ENCODE results near the gene FBXO36. TPM values are rescaled to one million over a fixed set of nuclear protein-coding genes. Genes with fewer than 3 reads are reported as not detected.

The FBXO36 gene
- total and polyA plus RNA-seq, 2 of the 13 experiments (the other 11 are each of a cell fraction or from before 2014, with no cell fraction given) = 2.8 TPM

DNA sequence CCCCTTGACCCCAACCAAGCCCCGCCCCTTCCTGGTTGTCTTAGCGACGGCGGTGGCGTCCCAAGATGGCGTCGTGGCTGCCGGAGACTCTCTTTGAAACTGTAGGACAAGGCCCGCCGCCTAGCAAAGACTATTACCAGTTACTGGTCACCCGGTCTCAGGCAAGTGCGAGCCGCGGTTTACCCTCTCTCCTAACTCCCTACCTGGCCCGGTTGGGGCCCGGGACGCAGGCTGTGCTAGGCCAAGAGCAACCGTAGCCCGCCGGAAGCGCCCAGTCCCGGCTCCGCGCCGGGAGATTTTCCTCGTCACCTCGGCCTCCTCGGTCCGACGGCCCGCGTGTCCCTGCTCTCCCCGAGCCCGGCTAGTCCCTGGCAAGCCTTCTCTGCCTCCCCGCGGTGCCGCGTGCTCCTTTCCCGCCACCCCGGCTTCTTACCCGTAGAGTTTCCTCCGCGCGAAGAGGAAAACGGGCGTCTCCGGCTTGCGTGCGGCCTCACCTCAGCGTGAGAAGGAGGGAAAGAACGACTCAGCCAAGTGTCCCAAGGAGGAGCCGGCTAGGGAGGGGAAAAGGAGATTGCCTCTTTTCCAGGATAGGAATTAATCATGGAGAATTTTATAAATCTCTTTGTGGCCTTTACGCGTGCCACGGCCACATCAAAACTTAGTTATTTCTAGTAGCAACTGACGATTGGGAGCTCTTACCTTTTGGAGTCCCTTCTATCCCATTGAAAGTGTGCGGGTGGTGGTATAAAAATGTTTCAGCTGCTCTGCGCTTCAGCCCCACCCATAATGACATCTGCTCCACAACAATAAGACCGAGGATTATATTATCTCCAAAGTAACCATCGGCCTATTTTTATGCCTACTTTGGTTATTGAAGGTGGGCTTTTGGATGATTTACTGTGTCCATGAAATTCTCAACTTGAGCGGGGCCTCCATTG, at the start of gene FBXO36 (continued):
- TF ChIP-seq FOSL2 (CRISPR knock-in tag; IDR thresholded peaks at IDR 0.05) = no peak
- TF ChIP-seq SATB2 (CRISPR knock-in tag; IDR thresholded peaks at IDR 0.05) = no peak
- TF ChIP-seq ZMAT3 (CRISPR knock-in tag; conservative IDR thresholded peaks at IDR 0.05) = 0 out of 2 replicates have a peak, but pooled peaks have one; percentile 3
- TF ChIP-seq, protein P1, sequence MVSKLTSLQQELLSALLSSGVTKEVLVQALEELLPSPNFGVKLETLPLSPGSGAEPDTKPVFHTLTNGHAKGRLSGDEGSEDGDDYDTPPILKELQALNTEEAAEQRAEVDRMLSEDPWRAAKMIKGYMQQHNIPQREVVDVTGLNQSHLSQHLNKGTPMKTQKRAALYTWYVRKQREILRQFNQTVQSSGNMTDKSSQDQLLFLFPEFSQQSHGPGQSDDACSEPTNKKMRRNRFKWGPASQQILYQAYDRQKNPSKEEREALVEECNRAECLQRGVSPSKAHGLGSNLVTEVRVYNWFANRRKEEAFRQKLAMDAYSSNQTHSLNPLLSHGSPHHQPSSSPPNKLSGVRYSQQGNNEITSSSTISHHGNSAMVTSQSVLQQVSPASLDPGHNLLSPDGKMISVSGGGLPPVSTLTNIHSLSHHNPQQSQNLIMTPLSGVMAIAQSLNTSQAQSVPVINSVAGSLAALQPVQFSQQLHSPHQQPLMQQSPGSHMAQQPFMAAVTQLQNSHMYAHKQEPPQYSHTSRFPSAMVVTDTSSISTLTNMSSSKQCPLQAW (CRISPR knock-in tag; IDR thresholded peaks at IDR 0.05) = peak; percentile 26; the same call in 1 of the 2 replicates
- TF ChIP-seq ESRRA (CRISPR knock-in tag; IDR thresholded peaks at IDR 0.05; ENCODE audit: low read depth) = 0 out of 2 replicates have a peak, but pooled peaks have one; percentile 13
- TF ChIP-seq, protein P2, sequence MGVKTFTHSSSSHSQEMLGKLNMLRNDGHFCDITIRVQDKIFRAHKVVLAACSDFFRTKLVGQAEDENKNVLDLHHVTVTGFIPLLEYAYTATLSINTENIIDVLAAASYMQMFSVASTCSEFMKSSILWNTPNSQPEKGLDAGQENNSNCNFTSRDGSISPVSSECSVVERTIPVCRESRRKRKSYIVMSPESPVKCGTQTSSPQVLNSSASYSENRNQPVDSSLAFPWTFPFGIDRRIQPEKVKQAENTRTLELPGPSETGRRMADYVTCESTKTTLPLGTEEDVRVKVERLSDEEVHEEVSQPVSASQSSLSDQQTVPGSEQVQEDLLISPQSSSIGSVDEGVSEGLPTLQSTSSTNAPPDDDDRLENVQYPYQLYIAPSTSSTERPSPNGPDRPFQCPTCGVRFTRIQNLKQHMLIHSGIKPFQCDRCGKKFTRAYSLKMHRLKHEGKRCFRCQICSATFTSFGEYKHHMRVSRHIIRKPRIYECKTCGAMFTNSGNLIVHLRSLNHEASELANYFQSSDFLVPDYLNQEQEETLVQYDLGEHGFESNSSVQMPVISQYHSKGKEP (CRISPR knock-in tag; IDR thresholded peaks at IDR 0.05) = no peak
- peak; percentile 96; the same call in 1 of the 2 replicates for TF ChIP-seq NCOA1 (CRISPR knock-in tag; IDR thresholded peaks at IDR 0.05)
- TF ChIP-seq SMARCC2 (IDR thresholded peaks at IDR 0.05) = no peak
- TF ChIP-seq THAP11 (CRISPR knock-in tag; IDR thresholded peaks at IDR 0.05) = no peak; the same call in none of the 2 replicates
- TF ChIP-seq ELF4 (CRISPR knock-in tag; IDR thresholded peaks at IDR 0.05; ENCODE audit: borderline replicate concordance) = no peak
- TF ChIP-seq ARID2 (CRISPR knock-in tag; IDR thresholded peaks at IDR 0.05; ENCODE audit: borderline replicate concordance) = peak; percentile 38; the same call in 1 of the 2 replicates
- TF ChIP-seq AGO1 (IDR thresholded peaks at IDR 0.05; ENCODE audit: low read depth, low read length, poor library complexity, severe bottlenecking) = no peak
- TF ChIP-seq NFE2L2 (IDR thresholded peaks at IDR 0.05; ENCODE audit: low read length) = no peak
- no peak for TF ChIP-seq RAD21 (CRISPR knock-in tag; IDR thresholded peaks at IDR 0.05)
- TF ChIP-seq, protein P3, sequence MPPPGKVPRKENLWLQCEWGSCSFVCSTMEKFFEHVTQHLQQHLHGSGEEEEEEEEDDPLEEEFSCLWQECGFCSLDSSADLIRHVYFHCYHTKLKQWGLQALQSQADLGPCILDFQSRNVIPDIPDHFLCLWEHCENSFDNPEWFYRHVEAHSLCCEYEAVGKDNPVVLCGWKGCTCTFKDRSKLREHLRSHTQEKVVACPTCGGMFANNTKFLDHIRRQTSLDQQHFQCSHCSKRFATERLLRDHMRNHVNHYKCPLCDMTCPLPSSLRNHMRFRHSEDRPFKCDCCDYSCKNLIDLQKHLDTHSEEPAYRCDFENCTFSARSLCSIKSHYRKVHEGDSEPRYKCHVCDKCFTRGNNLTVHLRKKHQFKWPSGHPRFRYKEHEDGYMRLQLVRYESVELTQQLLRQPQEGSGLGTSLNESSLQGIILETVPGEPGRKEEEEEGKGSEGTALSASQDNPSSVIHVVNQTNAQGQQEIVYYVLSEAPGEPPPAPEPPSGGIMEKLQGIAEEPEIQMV (CRISPR knock-in tag; IDR thresholded peaks at IDR 0.05; ENCODE audit: low read depth) = no peak; the same call in 1 of the 2 replicates
- TF ChIP-seq, protein P4, sequence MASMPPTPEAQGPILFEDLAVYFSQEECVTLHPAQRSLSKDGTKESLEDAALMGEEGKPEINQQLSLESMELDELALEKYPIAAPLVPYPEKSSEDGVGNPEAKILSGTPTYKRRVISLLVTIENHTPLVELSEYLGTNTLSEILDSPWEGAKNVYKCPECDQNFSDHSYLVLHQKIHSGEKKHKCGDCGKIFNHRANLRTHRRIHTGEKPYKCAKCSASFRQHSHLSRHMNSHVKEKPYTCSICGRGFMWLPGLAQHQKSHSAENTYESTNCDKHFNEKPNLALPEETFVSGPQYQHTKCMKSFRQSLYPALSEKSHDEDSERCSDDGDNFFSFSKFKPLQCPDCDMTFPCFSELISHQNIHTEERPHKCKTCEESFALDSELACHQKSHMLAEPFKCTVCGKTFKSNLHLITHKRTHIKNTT (CRISPR knock-in tag; IDR thresholded peaks at IDR 0.05) = no peak
- peak; percentile 29; the same call in 1 of the 2 replicates for TF ChIP-seq WIZ (CRISPR knock-in tag; IDR thresholded peaks at IDR 0.05)
- TF ChIP-seq, protein P5, sequence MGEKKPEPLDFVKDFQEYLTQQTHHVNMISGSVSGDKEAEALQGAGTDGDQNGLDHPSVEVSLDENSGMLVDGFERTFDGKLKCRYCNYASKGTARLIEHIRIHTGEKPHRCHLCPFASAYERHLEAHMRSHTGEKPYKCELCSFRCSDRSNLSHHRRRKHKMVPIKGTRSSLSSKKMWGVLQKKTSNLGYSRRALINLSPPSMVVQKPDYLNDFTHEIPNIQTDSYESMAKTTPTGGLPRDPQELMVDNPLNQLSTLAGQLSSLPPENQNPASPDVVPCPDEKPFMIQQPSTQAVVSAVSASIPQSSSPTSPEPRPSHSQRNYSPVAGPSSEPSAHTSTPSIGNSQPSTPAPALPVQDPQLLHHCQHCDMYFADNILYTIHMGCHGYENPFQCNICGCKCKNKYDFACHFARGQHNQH (CRISPR knock-in tag; IDR thresholded peaks at IDR 0.05) = peak; percentile 7; the same call in 1 of the 2 replicates
- TF ChIP-seq, protein P6, sequence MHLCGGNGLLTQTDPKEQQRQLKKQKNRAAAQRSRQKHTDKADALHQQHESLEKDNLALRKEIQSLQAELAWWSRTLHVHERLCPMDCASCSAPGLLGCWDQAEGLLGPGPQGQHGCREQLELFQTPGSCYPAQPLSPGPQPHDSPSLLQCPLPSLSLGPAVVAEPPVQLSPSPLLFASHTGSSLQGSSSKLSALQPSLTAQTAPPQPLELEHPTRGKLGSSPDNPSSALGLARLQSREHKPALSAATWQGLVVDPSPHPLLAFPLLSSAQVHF (CRISPR knock-in tag; IDR thresholded peaks at IDR 0.05) = no peak

Measured in HepG2 (cell line).